ENCODE measurements around the gene STEAP1B.

GRCh38 chr7:22422831-22423615 is 77.0 kb downstream of the STEAP1B start:
- TF ChIP-seq, protein P1, sequence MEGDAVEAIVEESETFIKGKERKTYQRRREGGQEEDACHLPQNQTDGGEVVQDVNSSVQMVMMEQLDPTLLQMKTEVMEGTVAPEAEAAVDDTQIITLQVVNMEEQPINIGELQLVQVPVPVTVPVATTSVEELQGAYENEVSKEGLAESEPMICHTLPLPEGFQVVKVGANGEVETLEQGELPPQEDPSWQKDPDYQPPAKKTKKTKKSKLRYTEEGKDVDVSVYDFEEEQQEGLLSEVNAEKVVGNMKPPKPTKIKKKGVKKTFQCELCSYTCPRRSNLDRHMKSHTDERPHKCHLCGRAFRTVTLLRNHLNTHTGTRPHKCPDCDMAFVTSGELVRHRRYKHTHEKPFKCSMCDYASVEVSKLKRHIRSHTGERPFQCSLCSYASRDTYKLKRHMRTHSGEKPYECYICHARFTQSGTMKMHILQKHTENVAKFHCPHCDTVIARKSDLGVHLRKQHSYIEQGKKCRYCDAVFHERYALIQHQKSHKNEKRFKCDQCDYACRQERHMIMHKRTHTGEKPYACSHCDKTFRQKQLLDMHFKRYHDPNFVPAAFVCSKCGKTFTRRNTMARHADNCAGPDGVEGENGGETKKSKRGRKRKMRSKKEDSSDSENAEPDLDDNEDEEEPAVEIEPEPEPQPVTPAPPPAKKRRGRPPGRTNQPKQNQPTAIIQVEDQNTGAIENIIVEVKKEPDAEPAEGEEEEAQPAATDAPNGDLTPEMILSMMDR (IDR thresholded peaks at IDR 0.05; ENCODE audit: poor library complexity) = no peak
- no peak for TF ChIP-seq EZH2 (IDR thresholded peaks at IDR 0.05; ENCODE audit: borderline replicate concordance)

All from hepatocyte (in vitro differentiated cells).